HAP-1 (cell line): Measurements from ENCODE around the gene ME3.

Experiments
- DNase-seq, 2 experiments: peaks; one replicate each; pipeline ENCODE4 v3.0.0-alpha.2; 2016 to 2020; ENCODE audit warnings: low spot score in 2 of 2
- H3K27me3 ChIP-seq: fragments of 250-450 bp; sonication (Bioruptor Pico); 2 replicates; pipeline ENCODE4 v1.5.1; 2020; ENCODE audit warnings: low read depth, mild to moderate bottlenecking, moderate library complexity
- H3K36me3 ChIP-seq: fragments of 250-450 bp; sonication (Bioruptor Pico); replicated peaks from 2 replicates; pipeline ENCODE4 v1.5.1; 2020; ENCODE audit warnings: mild to moderate bottlenecking
- H3K4me1 ChIP-seq: fragments of 250-450 bp; sonication (Bioruptor Pico); 2 replicates; pipeline ENCODE4 v1.5.1; 2020; ENCODE audit warnings: mild to moderate bottlenecking
- H3K4me3 ChIP-seq: fragments of 250-450 bp; sonication (Bioruptor Pico); 2 replicates; pipeline ENCODE4 v1.5.1; 2020; ENCODE audit warnings: mild to moderate bottlenecking, moderate library complexity
- H3K9me3 ChIP-seq: fragments of 250-450 bp; sonication (Bioruptor Pico); 2 replicates; pipeline ENCODE4 v1.5.1; 2020; ENCODE audit warnings: mild to moderate bottlenecking, moderate library complexity
- in situ Hi-C: fragments of 300-500 bp; cut with MboI; formaldehyde crosslinking; loops from 3 replicates; pipeline ENCODE4 v1.14.3; 2020; ENCODE audit warnings: low sequenced_read_pairs, inconsistent platforms, mixed read lengths

ME3 gene

DNA sequence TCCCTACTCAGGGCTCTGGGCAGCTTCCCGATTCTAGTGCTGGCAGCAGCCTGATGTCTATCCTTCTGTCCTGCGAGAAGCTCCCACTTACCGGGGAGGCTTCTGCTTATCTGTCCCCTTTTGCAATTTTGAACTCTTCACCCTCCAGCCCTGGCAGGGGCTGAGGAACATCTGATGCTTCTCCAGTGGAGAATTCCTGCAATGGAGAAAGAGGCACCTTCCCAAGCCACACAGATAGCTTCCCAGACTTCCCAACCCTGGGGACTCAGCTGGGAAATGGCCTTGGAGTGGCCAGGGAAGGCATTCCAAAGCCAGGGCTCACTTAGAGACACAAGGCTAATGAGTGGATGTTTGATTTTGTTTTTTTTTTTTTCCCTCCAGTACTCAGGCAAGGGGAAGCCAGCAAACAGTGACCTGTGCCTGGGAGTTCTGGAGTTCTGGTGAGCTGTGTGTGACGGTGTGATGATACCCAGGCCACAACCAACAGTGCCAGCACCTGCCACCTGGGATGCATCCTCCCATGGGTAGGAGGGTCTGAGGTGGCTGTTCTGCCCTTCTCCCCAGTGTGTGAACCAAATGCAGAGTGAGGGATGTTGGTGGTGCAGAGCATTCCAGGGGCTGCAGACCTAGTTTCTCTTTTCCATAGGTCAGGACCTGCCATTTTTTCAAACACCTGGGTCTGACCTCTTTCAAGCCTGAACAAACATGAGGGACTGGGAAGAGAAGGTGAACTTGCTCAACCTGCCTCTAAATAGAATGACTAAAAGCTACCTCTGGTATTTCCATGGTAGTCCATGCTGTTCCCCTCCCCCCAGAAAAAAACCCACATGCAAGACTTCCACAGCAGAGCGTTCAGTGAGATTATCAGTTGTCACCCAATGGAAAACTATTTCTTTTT lies 202.7 kb downstream of the ME3 start:
- in situ Hi-C loops: no loop called here
- peaks cover 6% of the 10 kb centered on the region for H3K4me1 ChIP-seq
- no peaks in the 10 kb centered on the region for H3K9me3 ChIP-seq
- DNase-seq: no peak
- H3K4me3 ChIP-seq: no peak overlapping the region
- no peaks in the 10 kb centered on the region for H3K36me3 ChIP-seq
- H3K27me3 ChIP-seq: peaks cover 5% of the 10 kb centered on the region; the same call in 1 of the 2 replicates

DNA sequence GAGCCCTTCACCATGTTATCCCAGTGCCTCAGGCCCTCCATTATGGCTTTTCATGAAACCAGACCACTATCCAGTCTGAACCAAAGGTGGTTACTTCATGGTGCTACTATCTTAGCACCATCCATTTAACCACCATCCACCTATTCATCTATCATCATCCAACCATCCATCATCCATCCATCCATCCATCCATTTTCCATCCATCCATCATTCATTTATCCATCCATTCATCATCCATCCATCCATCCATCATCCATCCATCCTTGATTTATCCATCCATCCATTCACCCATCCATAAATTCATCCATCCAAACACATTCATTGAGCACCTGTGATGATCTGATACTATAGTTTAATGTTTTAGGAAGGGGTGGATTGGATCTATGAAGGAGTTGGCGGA lies 204.2 kb downstream of the ME3 start:
- H3K27me3 ChIP-seq: peaks cover 5% of the 10 kb centered on the region; the same call in 1 of the 2 replicates
- no peak overlapping the region for H3K4me3 ChIP-seq
- no peak for DNase-seq
- in situ Hi-C loops: no loop called here
- H3K4me1 ChIP-seq: peaks cover 14% of the 10 kb centered on the region
- no peaks in the 10 kb centered on the region for H3K9me3 ChIP-seq
- H3K36me3 ChIP-seq: no peaks in the 10 kb centered on the region

DNA sequence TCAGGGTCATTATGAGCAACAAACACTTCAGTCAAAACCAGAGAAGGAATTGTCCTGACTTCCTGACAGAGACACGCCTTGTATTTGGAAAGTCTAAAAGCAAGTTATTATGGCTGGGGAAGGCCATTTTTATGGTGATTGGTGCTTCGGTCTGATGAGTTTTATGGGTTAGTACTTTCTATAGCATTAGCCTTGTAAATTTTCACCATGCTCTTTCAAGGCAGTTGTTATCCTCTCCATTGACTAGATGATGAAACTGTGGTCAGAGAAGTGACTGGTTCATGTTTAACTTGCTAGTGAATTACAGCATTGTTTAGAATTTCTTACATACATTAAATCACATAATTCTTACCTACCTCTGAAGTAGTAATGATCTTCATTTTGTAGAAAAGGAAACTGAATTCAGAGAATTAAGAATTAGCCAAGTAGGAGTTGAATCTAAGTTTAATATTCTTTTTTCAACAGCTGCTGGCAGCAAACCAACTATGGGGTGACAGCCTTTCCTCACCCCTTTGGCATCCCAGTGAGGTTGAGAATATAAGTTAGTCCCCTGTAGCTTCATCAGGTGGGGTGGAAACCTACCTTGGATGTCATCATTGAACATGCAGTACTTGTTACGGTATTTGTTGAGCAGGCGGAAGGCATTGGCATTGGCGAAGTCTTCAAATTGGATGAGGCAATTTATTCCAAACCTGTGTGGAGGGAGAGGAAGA lies 207.8 kb downstream of the ME3 start:
- Histone ChIP-seq H3K9me3 (no peaks in the 10 kb centered on the region), H3K27me3 (peaks cover 5% of the 10 kb centered on the region; the same call in 1 of the 2 replicates), H3K4me1 (peaks cover 14% of the 10 kb centered on the region), H3K4me3 (no peak overlapping the region), H3K36me3 (no peaks in the 10 kb centered on the region)
- peak; percentile 57 to 95 for DNase-seq
- in situ Hi-C loops: no loop called here

- Histone ChIP-seq H3K27me3 (peaks cover 5% of the 10 kb centered on the region; the same call in 1 of the 2 replicates), H3K36me3 (no peaks in the 10 kb centered on the region), H3K9me3 (no peaks in the 10 kb centered on the region), H3K4me3 (no peak overlapping the region), H3K4me1 (peaks cover 14% of the 10 kb centered on the region)
- in situ Hi-C loops: no loop called here
- DNase-seq: no peak
These were observed 208.5 kb downstream of the ME3 start for GRCh38 chr11:86463955-86464354.

GRCh38 chr11:86463120-86463519 lies 209.3 kb downstream of the ME3 start:
- H3K36me3 ChIP-seq: no peaks in the 10 kb centered on the region
- H3K4me1 ChIP-seq: peaks cover 14% of the 10 kb centered on the region
- in situ Hi-C loops: no loop called here
- no peaks in the 10 kb centered on the region for H3K9me3 ChIP-seq
- H3K27me3 ChIP-seq: no peaks in the 10 kb centered on the region
- H3K4me3 ChIP-seq: no peak overlapping the region
- DNase-seq: no peak

- no peaks in the 10 kb centered on the region for H3K9me3 ChIP-seq
- no peak overlapping the region for H3K4me3 ChIP-seq
- in situ Hi-C loops: no loop called here
- DNase-seq: no peak
- no peaks in the 10 kb centered on the region for H3K27me3 ChIP-seq
- no peaks in the 10 kb centered on the region for H3K36me3 ChIP-seq
- H3K4me1 ChIP-seq: peaks cover 14% of the 10 kb centered on the region
These were observed 210.5 kb downstream of the ME3 start for GRCh38 chr11:86461892-86462291.

GRCh38 chr11:86460461-86461385 lies 211.7 kb downstream of the ME3 start:
- no peak for DNase-seq
- in situ Hi-C loops: no loop called here
- no peaks in the 10 kb centered on the region for H3K27me3 ChIP-seq
- H3K4me1 ChIP-seq: peaks cover 14% of the 10 kb centered on the region
- H3K36me3 ChIP-seq: no peaks in the 10 kb centered on the region
- H3K4me3 ChIP-seq: no peak overlapping the region
- H3K9me3 ChIP-seq: no peaks in the 10 kb centered on the region

- no peak for DNase-seq
These were observed 212.5 kb downstream of the ME3 start for GRCh38 chr11:86459682-86460460.

DNA sequence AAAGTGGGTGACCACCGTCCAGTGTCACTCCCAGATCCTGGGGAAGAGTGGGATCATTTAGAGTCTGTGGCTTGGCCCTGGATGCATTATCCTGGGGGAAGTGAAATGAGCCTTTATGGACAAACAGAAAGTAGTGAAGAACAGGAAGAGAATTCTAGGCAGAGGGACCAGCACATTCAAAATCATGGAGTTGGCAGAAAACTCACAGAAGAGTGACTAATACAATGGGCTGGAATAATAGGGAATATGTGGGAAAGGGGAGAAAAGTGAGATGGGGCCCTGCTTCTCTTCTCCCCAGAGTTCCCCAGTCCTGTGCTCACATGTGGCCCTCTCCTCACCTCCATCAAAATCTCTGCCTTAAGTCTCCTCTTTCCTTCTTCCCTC lies 213.4 kb downstream of the ME3 start:
- Histone ChIP-seq H3K9me3 (no peaks in the 10 kb centered on the region), H3K27me3 (no peaks in the 10 kb centered on the region), H3K36me3 (no peaks in the 10 kb centered on the region), H3K4me1 (peaks cover 4% of the 10 kb centered on the region), H3K4me3 (no peak overlapping the region)
- no peak for DNase-seq
- in situ Hi-C loops: loop anchor here (5.0 kb wide), 1 partner anchor 358 kb away; no protein-coding TSS in a partner anchor

More at GRCh38 chr11:86459682-86460460, 212.5 kb downstream of the ME3 start:
- H3K9me3 ChIP-seq: no peaks in the 10 kb centered on the region
- H3K4me3 ChIP-seq: no peak overlapping the region
- no peaks in the 10 kb centered on the region for H3K36me3 ChIP-seq
- no peaks in the 10 kb centered on the region for H3K27me3 ChIP-seq
- in situ Hi-C loops: loop anchor here (5.0 kb wide), 1 partner anchor 357 kb away; no protein-coding TSS in a partner anchor
- H3K4me1 ChIP-seq: peaks cover 9% of the 10 kb centered on the region

DNA sequence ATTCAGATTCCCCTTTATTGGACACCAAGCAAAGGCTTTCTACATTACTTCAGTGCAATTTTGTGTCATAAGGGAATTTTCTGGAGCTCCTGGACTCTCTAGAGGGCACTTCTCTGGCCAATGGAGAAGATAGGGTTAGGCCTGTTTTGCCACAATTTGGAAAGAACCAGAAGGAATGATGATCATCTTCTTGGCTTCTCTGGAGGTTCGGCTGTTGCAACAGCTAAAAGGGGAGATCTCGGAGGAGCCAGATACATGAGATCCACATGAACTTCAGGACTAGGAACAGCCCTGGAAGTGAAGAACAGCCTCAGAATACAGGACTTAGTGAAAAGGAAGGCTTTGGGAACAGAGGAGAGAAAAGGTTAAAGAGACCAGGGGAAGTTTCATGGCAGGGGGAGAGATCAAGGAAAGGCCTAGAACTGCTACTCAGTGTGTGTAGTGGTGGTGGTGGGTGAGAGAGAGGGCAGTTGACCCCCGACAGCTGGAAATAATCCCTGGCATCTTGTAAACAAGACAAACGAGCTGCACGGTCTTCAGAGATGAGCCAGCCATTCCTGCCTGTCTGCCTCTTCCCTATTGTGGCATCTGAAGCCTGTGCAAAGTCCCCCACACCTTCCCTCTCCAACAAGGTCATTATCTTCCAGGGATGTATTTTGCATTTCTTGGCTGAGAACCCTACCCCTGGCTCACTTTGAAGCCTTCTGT lies 214.0 kb downstream of the ME3 start:
- no peak for DNase-seq
- Histone ChIP-seq H3K9me3 (no peaks in the 10 kb centered on the region), H3K4me3 (no peak overlapping the region), H3K4me1 (no peaks in the 10 kb centered on the region), H3K36me3 (no peaks in the 10 kb centered on the region), H3K27me3 (no peaks in the 10 kb centered on the region)
- in situ Hi-C loops: loop anchor here (5.0 kb wide), 1 partner anchor 359 kb away; no protein-coding TSS in a partner anchor

GRCh38 chr11:86456075-86456939 lies 216.1 kb downstream of the ME3 start:
- Histone ChIP-seq H3K4me3 (no peak overlapping the region), H3K27me3 (no peaks in the 10 kb centered on the region), H3K36me3 (no peaks in the 10 kb centered on the region), H3K9me3 (no peaks in the 10 kb centered on the region), H3K4me1 (no peaks in the 10 kb centered on the region)
- peak; percentile 70 to 92 for DNase-seq
- in situ Hi-C loops: loop anchor here (5.0 kb wide), 1 partner anchor 361 kb away; no protein-coding TSS in a partner anchor
